B cell (primary cell): Measurements from ENCODE around the gene CHRNG. TPM values are rescaled to one million over a fixed set of nuclear protein-coding genes. Genes with fewer than 3 reads are reported as not detected.
A peak's percentile ranks its signal among the peaks of the same experiment; 100 is the strongest.

ENCODE experiments used
- ATAC-seq: fragments of 200-7000 bp; cut with Tn5 transposase; one replicate; pipeline ENCODE4 v1.10.0; 2021; ENCODE audit warnings: low read depth, mild to moderate bottlenecking, moderate number of reproducible peaks, moderate library complexity
- CTCF ChIA-PET: fragments of 350-600 bp; sonication (Branson Sonifier 250); formaldehyde crosslinking; loops from one replicate; lab custom pipeline; 2021; ENCODE audit warnings: antibody characterized with exemption, inconsistent platforms; lab: Charles Lee
- POLR2A ChIA-PET: fragments of 350-600 bp; sonication (Branson Sonifier 250); formaldehyde crosslinking; loops from one replicate; lab custom pipeline; 2021; ENCODE audit warnings: antibody characterized with exemption; lab: Charles Lee
- DNase-seq: peaks from one replicate; pipeline ENCODE4 v3.0.0; 2013
- H2AFZ ChIP-seq: 2 replicates; pipeline ENCODE4 v1.6.1; 2012; ENCODE audit warnings: mild to moderate bottlenecking, low read depth, low read length; ENCODE audit not compliant: insufficient read depth, poor library complexity, severe bottlenecking
- H3K27ac ChIP-seq, 2 donors: 1 replicate in 1 of 2; 2 replicates in 1 of 2; pipeline ENCODE4 v1.5.1; 2012 to 2013; ENCODE audit warnings: low read length in 2 of 2, mild to moderate bottlenecking in 2 of 2, moderate library complexity in 1 of 2
- H3K27me3 ChIP-seq, 4 experiments: fragments of 200-600 bp in 1 of 4; sonication (generic) in 1 of 4; replicated peaks in 1 of 4; 1 replicate in 2 of 4; 2 replicates in 2 of 4; pipeline versions ENCODE4 v1.6.1 to v1.7.0; 2013 to 2016; ENCODE audit warnings: low read length in 3 of 4, mild to moderate bottlenecking in 2 of 4, mixed read lengths in 1 of 4, moderate library complexity in 1 of 4; ENCODE audit not compliant: insufficient read depth in 4 of 4, control insufficient read depth in 3 of 4; ENCODE audit errors: control extremely low read depth in 1 of 4
- H3K36me3 ChIP-seq, 2 experiments: replicated peaks in 1 of 2; 1 replicate in 1 of 2; 2 replicates in 1 of 2; pipeline versions ENCODE4 v1.6.1 to v1.7.1; 2013; ENCODE audit warnings: low read length in 1 of 2; ENCODE audit not compliant: insufficient read depth in 2 of 2, control insufficient read depth in 1 of 2; ENCODE audit errors: control extremely low read depth in 1 of 2, extremely low read depth in 1 of 2
- H3K4me1 ChIP-seq, 2 donors: fragments of 200-600 bp in 1 of 2; sonication (generic) in 1 of 2; 1 replicate in 1 of 2; 2 replicates in 1 of 2; pipeline versions ENCODE4 v1.5.1 to v1.6.1; 2013 to 2017; ENCODE audit warnings: low read length in 2 of 2; ENCODE audit not compliant: control insufficient read depth in 2 of 2, insufficient read depth in 2 of 2
- H3K4me2 ChIP-seq: replicated peaks from 2 replicates; pipeline ENCODE3; 2012; ENCODE audit warnings: mild to moderate bottlenecking, low read depth, low read length; ENCODE audit not compliant: poor library complexity, severe bottlenecking
- H3K4me3 ChIP-seq, 5 experiments: fragments of 200-600 bp in 1 of 5; sonication (generic) in 1 of 5; 1 replicate in 3 of 5; 2 replicates in 2 of 5; pipeline versions ENCODE4 v1.5.1 to v1.7.0; 2011 to 2016; ENCODE audit warnings: low read length in 4 of 5, mild to moderate bottlenecking in 4 of 5, low read depth in 2 of 5, control low read depth in 1 of 5, moderate library complexity in 1 of 5; ENCODE audit not compliant: insufficient read depth in 1 of 5; ENCODE audit errors: control extremely low read depth in 1 of 5, extremely low read depth in 1 of 5
- H3K79me2 ChIP-seq: fragments of 200-600 bp; sonication (generic); one replicate; pipeline ENCODE4 v1.6.0; 2016; ENCODE audit warnings: low read length; ENCODE audit not compliant: control insufficient read depth, insufficient read depth
- H3K9ac ChIP-seq: fragments of 200-600 bp; sonication (generic); 2 replicates; pipeline ENCODE4 v1.6.1; 2017; ENCODE audit warnings: mild to moderate bottlenecking, low read length, moderate library complexity
- H3K9me3 ChIP-seq, 3 donors: one replicate each; pipeline versions ENCODE4 v1.6.1 to v1.7.1; 2013; ENCODE audit warnings: low read length in 2 of 3; ENCODE audit not compliant: control insufficient read depth in 2 of 3, insufficient read depth in 1 of 3; ENCODE audit errors: control extremely low read depth in 1 of 3
- H4K20me1 ChIP-seq: 2 replicates; pipeline ENCODE4 v1.6.0; 2012; ENCODE audit warnings: mild to moderate bottlenecking, low read length; ENCODE audit not compliant: insufficient read depth, control insufficient read depth, poor library complexity, severe bottlenecking
- H3K27ac Mint-ChIP-seq: one replicate; pipeline ENCODE4 v1.8.0; 2021; ENCODE audit warnings: mixed read lengths
- H3K27me3 Mint-ChIP-seq: one replicate; pipeline ENCODE4 v1.8.0; 2021; ENCODE audit warnings: mixed read lengths
- H3K4me1 Mint-ChIP-seq: one replicate; pipeline ENCODE4 v1.8.0; 2021; ENCODE audit warnings: mixed read lengths
- H3K4me3 Mint-ChIP-seq: one replicate; pipeline ENCODE4 v1.8.0; 2021; ENCODE audit warnings: mixed read lengths
- H3K9me3 Mint-ChIP-seq: one replicate; pipeline ENCODE4 v1.8.0; 2022; ENCODE audit warnings: mixed read lengths; ENCODE audit not compliant: insufficient read depth
- CTCF ChIP-seq: fragments of 200-600 bp; IDR thresholded peaks from one replicate; pipeline ENCODE4 v1.8.0; 2022; ENCODE audit warnings: antibody characterized with exemption, mild to moderate bottlenecking
- EZH2 ChIP-seq: IDR thresholded peaks from 2 replicates; pipeline ENCODE4 v1.6.1; 2012; ENCODE audit warnings: borderline replicate concordance, low read depth, mild to moderate bottlenecking, moderate library complexity, low read length; ENCODE audit not compliant: insufficient read depth, poor library complexity, severe bottlenecking
- WGBS: methylation state at CpG from one replicate; pipeline ENCODE4 v1.1.5; 2013; ENCODE audit warnings: missing lambda C conversion rate; ENCODE audit not compliant: insufficient coverage; 5-methylcytosine and 5-hydroxymethylcytosine counted together
- intact Hi-C: fragments of 100-400 bp; cut with micrococcal nuclease; formaldehyde crosslinking; loops from one replicate; pipeline ENCODE4 v1.10.0; 2022
- polyA plus RNA-seq: library from polyadenylated mRNA; depleted of rRNA; stranded (reverse); fragments of >200 nt; gene quantifications from 2 replicates; pipeline ENCODE4 v1.2.3, GENCODE V29; 2012
- total RNA-seq, 2 donors: library from RNA; stranded (reverse); fragments of 120-200 nt in 1 of 2; gene quantifications; 1 replicate in 1 of 2; 2 replicates in 1 of 2; pipeline versions ENCODE4 v1.2.3 to v1.2.4, GENCODE V29; 2013 to 2022

Gene CHRNG
- total and polyA plus RNA-seq, 2 donors (not counting 1 experiment from before 2014, with no cell fraction given) = not detected

- H3K9me3 ChIP-seq = no peaks in the 10 kb centered on the region
- WGBS = no CpG with 5 or more reads among the region's 7 CpGs
- no peak for DNase-seq
- TF ChIP-seq EZH2 (no peak), CTCF (no peak)
- no peaks in the 10 kb centered on the region for H3K27me3 ChIP-seq
- H3K4me2 ChIP-seq = peak overlapping the region; percentile 83
- ATAC-seq = no peak
- H3K4me1 ChIP-seq = peaks cover 14 to 38% of the 10 kb centered on the region in 2 donors
- intact Hi-C loops = loop anchor here (2.0 to 10.0 kb wide), 3 partner anchors 146 to 1496 kb away; partner anchors contain the start of genes GIGYF2, PDE6D and PSMD1
- peak overlapping the region; percentile 91 to 96 for H3K27ac ChIP-seq
- CTCF ChIA-PET = no interaction called here
- H2AFZ ChIP-seq = peak overlapping the region; percentile 88
- peak overlapping the region; percentile 88 for H3K9ac ChIP-seq
- H4K20me1 ChIP-seq = peaks cover 33% of the 10 kb centered on the region
- H3K36me3 ChIP-seq = peaks cover 3 to 29% of the 10 kb centered on the region in 2 experiments
- Mint-ChIP-seq H3K9me3 (no peaks in the 10 kb centered on the region), H3K4me1 (peaks cover 72% of the 10 kb centered on the region), H3K27ac (peak overlapping the region; percentile 96), H3K4me3 (peak overlapping the region; percentile 95), H3K27me3 (no peaks in the 10 kb centered on the region)
- H3K79me2 ChIP-seq = peaks cover 77% of the 10 kb centered on the region
- H3K4me3 ChIP-seq = peak overlapping the region; percentile 73 to 92 (median 86)
- POLR2A ChIA-PET = no interaction called here
Measured at GRCh38 chr2:232551250-232551638, 11.8 kb downstream of the CHRNG start.

- Histone ChIP-seq H3K4me1 (peaks cover 14 to 38% of the 10 kb centered on the region in 2 donors), H3K27ac (peak overlapping the region in 1 of 2 donors; percentile 96), H3K36me3 (peaks cover 3 to 31% of the 10 kb centered on the region in 2 experiments), H4K20me1 (peaks cover 30% of the 10 kb centered on the region), H3K27me3 (no peaks in the 10 kb centered on the region), H3K4me3 (peak overlapping the region in 4 of 5 experiments; percentile 78 to 92 (median 88)), H3K9ac (peak overlapping the region; percentile 88), H3K4me2 (peak overlapping the region; percentile 83), H2AFZ (peak overlapping the region; percentile 88), H3K79me2 (peaks cover 72% of the 10 kb centered on the region), H3K9me3 (no peaks in the 10 kb centered on the region)
- ATAC-seq (no peak), DNase-seq (no peak)
- Mint-ChIP-seq H3K27me3 (no peaks in the 10 kb centered on the region), H3K4me1 (peaks cover 69% of the 10 kb centered on the region), H3K9me3 (no peaks in the 10 kb centered on the region), H3K4me3 (peak overlapping the region; percentile 95), H3K27ac (peak overlapping the region; percentile 96)
- WGBS = 98% methylated on average over 4 of the region's 4 CpGs
- intact Hi-C loops = loop anchor here (2.0 to 10.0 kb wide), 3 partner anchors 145 to 1497 kb away; partner anchors contain the start of genes GIGYF2, PDE6D and PSMD1
- TF ChIP-seq CTCF = no peak
- TF ChIP-seq EZH2 = no peak
- ChIA-PET CTCF (no interaction called here), POLR2A (no interaction called here)
Measured at GRCh38 chr2:232551776-232552175, 12.3 kb downstream of the CHRNG start.
